Fibroblast of the aortic adventitia (primary cell): ENCODE measurements around the gene SMIM7. TPM values are rescaled to one million over a fixed set of nuclear protein-coding genes. Genes with fewer than 3 reads are reported as not detected.

Source experiments
- DNase-seq: peaks from one replicate; pipeline ENCODE4 v3.0.0-alpha.2; 2010; ENCODE audit warnings: low read depth
- H3K4me3 ChIP-seq: 2 replicates; pipeline ENCODE4 v1.5.1; 2011; ENCODE audit warnings: low read depth, mild to moderate bottlenecking, control low read depth, low read length, moderate library complexity
- CTCF ChIP-seq: IDR thresholded peaks from 2 replicates; pipeline ENCODE4 v1.5.1; 2011; ENCODE audit warnings: mild to moderate bottlenecking, low read length, control low read depth, inconsistent platforms; ENCODE audit not compliant: insufficient read depth
- total RNA-seq: library from RNA; depleted of rRNA; stranded (reverse); fragments of >200 nt; gene quantifications from 2 replicates; pipeline ENCODE4 v1.2.3, GENCODE V29; 2012; ENCODE audit warnings: low replicate concordance

The SMIM7 gene
- total RNA-seq, 1 donor: 85.2 TPM

DNA sequence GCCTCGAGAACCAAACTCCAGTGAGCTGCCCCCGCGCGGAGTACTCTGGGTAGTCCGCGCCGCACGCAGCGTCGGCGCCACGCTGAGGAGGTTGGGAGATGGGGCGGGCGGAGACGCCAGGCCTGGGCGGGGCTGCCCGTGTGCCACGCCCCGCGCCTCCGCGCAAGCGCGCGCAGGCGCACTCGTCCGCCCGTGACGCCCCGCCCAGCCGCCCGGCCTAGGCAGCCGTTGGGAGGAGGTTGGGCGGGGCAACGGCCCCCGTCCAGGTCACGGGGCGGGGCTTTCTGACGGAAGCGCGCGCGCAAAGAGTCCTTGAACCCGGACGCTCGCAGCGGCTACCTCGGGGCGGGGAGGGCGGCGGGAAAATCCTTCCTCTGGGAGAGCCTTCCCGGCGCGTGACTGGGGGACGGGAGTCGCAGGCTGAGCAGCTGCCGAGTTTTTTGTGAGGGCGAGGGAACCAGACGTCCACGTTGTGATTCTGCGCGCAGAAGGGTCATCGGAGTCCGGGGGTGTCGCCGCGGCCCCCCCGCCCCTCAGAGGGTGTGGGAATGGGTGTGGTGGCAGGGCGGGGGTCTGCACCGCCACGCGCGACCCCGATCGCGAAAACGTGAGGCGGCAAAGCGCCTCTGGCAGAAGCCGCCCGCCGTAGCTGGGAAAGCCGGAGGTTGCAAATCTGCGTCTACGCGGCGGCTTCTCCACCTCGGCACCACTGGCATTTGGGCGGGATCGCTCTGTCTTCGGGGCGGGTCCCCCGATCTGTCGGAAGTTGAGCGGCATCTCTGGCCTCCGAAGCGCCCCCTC lies 31.6 kb downstream of the SMIM7 start, which contains the start of gene MED26:
Gene MED26, minus strand, starts transcription at position 22 of the 801 bp plus-strand sequence. CDS start 261 bp downstream, outside the sequence.
- peak within 1 kb of the TSS; percentile 93 for H3K4me3 ChIP-seq
- DNase-seq: peak; percentile 89
- TF ChIP-seq CTCF: no peak

- peak overlapping the region; percentile 93 for H3K4me3 ChIP-seq
- no peak for DNase-seq
- TF ChIP-seq CTCF: no peak
These were observed 32.1 kb downstream of the SMIM7 start for GRCh38 chr19:16627928-16628182.

DNA sequence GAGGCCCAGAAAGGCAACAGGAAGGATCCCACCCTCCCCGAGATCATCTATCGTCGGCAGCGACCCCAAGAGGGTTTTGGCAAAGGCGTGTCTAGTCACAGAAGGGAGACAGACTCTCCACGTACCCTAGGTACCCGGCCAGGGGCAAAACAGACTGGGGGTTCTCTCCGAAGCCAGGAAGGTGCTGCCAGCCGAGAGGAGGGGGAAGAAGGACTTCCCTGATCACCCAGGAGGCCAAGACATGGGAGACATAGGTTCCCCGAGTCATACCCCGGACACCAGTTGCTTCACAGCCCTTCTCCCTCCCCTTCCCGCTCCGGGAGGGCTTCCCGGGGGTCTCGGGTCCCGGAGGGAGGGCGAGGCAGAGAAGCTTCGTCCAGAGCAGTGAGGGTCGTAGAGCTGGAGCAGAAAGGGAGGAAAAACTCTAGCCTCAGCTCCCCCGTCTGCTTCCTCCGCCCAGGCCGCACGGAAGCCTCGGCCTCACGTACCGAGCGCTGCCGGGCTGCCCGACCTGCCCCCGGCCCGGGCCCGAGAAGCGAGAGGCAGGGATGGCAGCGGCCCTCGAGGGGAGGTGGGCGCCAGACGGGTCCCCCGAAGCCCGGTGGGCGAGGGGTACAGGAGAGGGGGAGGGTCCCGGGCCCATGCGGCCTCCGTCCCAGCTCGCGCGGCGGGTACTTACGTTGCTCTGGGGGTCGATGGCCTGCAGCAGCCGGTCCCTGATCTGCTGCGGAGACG lies 32.6 kb downstream of the SMIM7 start:
- DNase-seq: no peak
- no peak for TF ChIP-seq CTCF
- peak overlapping the region; percentile 93 for H3K4me3 ChIP-seq

DNA sequence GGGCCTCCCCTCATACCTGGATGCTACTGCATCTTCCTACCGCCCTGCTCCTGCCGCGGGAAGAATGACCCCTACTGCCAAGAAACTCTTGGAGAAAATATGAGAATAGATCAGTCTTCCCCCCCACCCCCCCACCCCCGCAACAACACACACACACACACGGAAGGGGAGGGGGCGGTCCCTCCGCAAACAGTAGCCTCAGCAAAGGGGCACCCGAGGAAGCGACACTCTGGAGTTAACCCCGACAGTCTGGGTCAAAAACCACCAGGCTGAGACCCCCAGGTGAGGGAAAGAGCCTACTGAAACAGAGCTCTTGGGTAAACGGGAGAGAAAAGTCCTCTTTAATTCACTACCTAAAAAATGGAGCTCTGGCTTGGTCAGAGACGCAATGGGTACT lies 33.1 kb downstream of the SMIM7 start:
- H3K4me3 ChIP-seq: peak overlapping the region; percentile 93
- TF ChIP-seq CTCF: no peak
- no peak for DNase-seq

- TF ChIP-seq CTCF: no peak
- no peak for DNase-seq
- no peak overlapping the region for H3K4me3 ChIP-seq
These were observed 34.6 kb downstream of the SMIM7 start for GRCh38 chr19:16625163-16625958.

- no peak overlapping the region for H3K4me3 ChIP-seq
- no peak for DNase-seq
- no peak for TF ChIP-seq CTCF
These were observed 35.7 kb downstream of the SMIM7 start for GRCh38 chr19:16624236-16624635.
